Measurements from ENCODE around the gene SEMA4A.

DNA sequence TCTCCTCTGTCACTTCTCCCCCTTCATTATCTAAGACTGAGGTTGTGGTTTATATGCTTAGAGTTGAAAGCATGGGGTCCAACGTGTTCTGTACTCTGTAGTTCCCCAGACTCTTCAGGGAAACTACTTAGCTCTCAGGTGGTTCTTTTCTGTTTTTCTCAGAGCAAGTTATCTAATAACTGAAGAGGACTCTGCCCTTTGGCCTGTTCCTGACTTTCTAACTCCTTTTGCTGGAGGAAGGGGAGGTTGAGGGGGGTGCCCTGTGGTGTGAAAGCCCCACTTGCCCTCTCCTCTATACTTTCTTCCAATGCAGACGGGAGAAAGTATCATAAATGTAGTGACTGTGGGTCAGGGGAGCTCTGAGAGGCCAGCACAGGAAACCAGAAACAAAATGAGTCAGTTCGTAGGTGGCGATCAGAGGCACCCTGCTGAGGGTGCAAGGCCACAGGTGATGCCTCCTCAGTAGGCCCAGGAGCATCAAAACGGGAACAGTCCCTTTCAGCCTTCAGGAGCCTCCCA lies 45.5 kb downstream of the SEMA4A start:
- TF ChIP-seq TAF1 (IDR thresholded peaks at IDR 0.05; ENCODE audit: borderline replicate concordance, low read depth, low read length) (no peak), MAX (IDR thresholded peaks at IDR 0.05; ENCODE audit: low read depth) (no peak), CTCF (IDR thresholded peaks at IDR 0.05) (no peak), SIN3A (IDR thresholded peaks at IDR 0.05; ENCODE audit: borderline replicate concordance, low read depth, low read length) (no peak), YY1 (IDR thresholded peaks at IDR 0.05; ENCODE audit: low read depth) (no peak)
